ENCODE measurements around the gene CCDC50. TPM values are rescaled to one million over a fixed set of nuclear protein-coding genes. Genes with fewer than 3 reads are reported as not detected.

The CCDC50 gene
- total RNA-seq, 1 donor from 2014 or later: 24.0 TPM

- H3K36me3 ChIP-seq (ENCODE audit: control insufficient read depth in 3 of 3, insufficient read depth in 3 of 3, low read length in 3 of 3): no peaks in the 10 kb centered on the region
- H3K9ac ChIP-seq (ENCODE audit: low read depth in 1 of 3, low read length in 3 of 3): no peak overlapping the region
- H3K9me3 ChIP-seq (ENCODE audit: control insufficient read depth in 3 of 3, low read length in 3 of 3): no peaks in the 10 kb centered on the region
- H3K4me1 ChIP-seq (ENCODE audit: control insufficient read depth in 3 of 3, insufficient read depth in 3 of 3, low read length in 3 of 3): no peaks in the 10 kb centered on the region
- no peak overlapping the region for H3K4me3 ChIP-seq (ENCODE audit: low read length in 3 of 3)
- H3K27me3 ChIP-seq (ENCODE audit: control insufficient read depth in 3 of 3, insufficient read depth in 3 of 3, low read length in 3 of 3): no peaks in the 10 kb centered on the region
- no peak overlapping the region for H3K27ac ChIP-seq (ENCODE audit: low read depth, low read length)
Observed at GRCh38 chr3:191409791-191410359, 80.7 kb downstream of the CCDC50 start.

- H3K4me3 ChIP-seq (ENCODE audit: low read length in 3 of 3): no peak overlapping the region
- no peak overlapping the region for H3K27ac ChIP-seq (ENCODE audit: low read depth, low read length)
- no peaks in the 10 kb centered on the region for H3K9me3 ChIP-seq (ENCODE audit: control insufficient read depth in 3 of 3, low read length in 3 of 3)
- H3K36me3 ChIP-seq (ENCODE audit: control insufficient read depth in 3 of 3, insufficient read depth in 3 of 3, low read length in 3 of 3): no peaks in the 10 kb centered on the region
- H3K4me1 ChIP-seq (ENCODE audit: control insufficient read depth in 3 of 3, insufficient read depth in 3 of 3, low read length in 3 of 3): no peaks in the 10 kb centered on the region
- no peaks in the 10 kb centered on the region for H3K27me3 ChIP-seq (ENCODE audit: control insufficient read depth in 3 of 3, insufficient read depth in 3 of 3, low read length in 3 of 3)
- H3K9ac ChIP-seq (ENCODE audit: low read depth in 1 of 3, low read length in 3 of 3): no peak overlapping the region
Observed at GRCh38 chr3:191412759-191413158, 83.6 kb downstream of the CCDC50 start.

- no peak overlapping the region for H3K27ac ChIP-seq (ENCODE audit: low read depth, low read length)
- H3K9ac ChIP-seq (ENCODE audit: low read depth in 1 of 3, low read length in 3 of 3): no peak overlapping the region
- H3K4me3 ChIP-seq (ENCODE audit: low read length in 3 of 3): no peak overlapping the region
- H3K4me1 ChIP-seq (ENCODE audit: control insufficient read depth in 3 of 3, insufficient read depth in 3 of 3, low read length in 3 of 3): no peaks in the 10 kb centered on the region
- H3K27me3 ChIP-seq (ENCODE audit: control insufficient read depth in 3 of 3, insufficient read depth in 3 of 3, low read length in 3 of 3): no peaks in the 10 kb centered on the region
- H3K36me3 ChIP-seq (ENCODE audit: control insufficient read depth in 3 of 3, insufficient read depth in 3 of 3, low read length in 3 of 3): no peaks in the 10 kb centered on the region
- H3K9me3 ChIP-seq (ENCODE audit: control insufficient read depth in 3 of 3, low read length in 3 of 3): no peaks in the 10 kb centered on the region
Observed at GRCh38 chr3:191414286-191414685, 85.1 kb downstream of the CCDC50 start.

- Histone ChIP-seq H3K4me3 (ENCODE audit: low read length in 3 of 3) (no peak overlapping the region), H3K9me3 (ENCODE audit: control insufficient read depth in 3 of 3, low read length in 3 of 3) (no peaks in the 10 kb centered on the region), H3K27ac (ENCODE audit: low read depth, low read length) (no peak overlapping the region), H3K27me3 (ENCODE audit: control insufficient read depth in 3 of 3, insufficient read depth in 3 of 3, low read length in 3 of 3) (no peaks in the 10 kb centered on the region), H3K36me3 (ENCODE audit: control insufficient read depth in 3 of 3, insufficient read depth in 3 of 3, low read length in 3 of 3) (no peaks in the 10 kb centered on the region), H3K4me1 (ENCODE audit: control insufficient read depth in 3 of 3, insufficient read depth in 3 of 3, low read length in 3 of 3) (no peaks in the 10 kb centered on the region), H3K9ac (ENCODE audit: low read depth in 1 of 3, low read length in 3 of 3) (no peak overlapping the region)
Observed at GRCh38 chr3:191414732-191415131, 85.5 kb downstream of the CCDC50 start.

- no peak overlapping the region for H3K27ac ChIP-seq (ENCODE audit: low read depth, low read length)
- peaks cover 0 to 2% (median 0%) of the 10 kb centered on the region in 3 donors for H3K27me3 ChIP-seq (ENCODE audit: control insufficient read depth in 3 of 3, insufficient read depth in 3 of 3, low read length in 3 of 3)
- no peaks in the 10 kb centered on the region for H3K36me3 ChIP-seq (ENCODE audit: control insufficient read depth in 3 of 3, insufficient read depth in 3 of 3, low read length in 3 of 3)
- H3K9me3 ChIP-seq (ENCODE audit: control insufficient read depth in 3 of 3, low read length in 3 of 3): no peaks in the 10 kb centered on the region
- no peak overlapping the region for H3K4me3 ChIP-seq (ENCODE audit: low read length in 3 of 3)
- no peaks in the 10 kb centered on the region for H3K4me1 ChIP-seq (ENCODE audit: control insufficient read depth in 3 of 3, insufficient read depth in 3 of 3, low read length in 3 of 3)
- H3K9ac ChIP-seq (ENCODE audit: low read depth in 1 of 3, low read length in 3 of 3): no peak overlapping the region
Observed at GRCh38 chr3:191415566-191415965, 86.4 kb downstream of the CCDC50 start.

- Histone ChIP-seq H3K27ac (ENCODE audit: low read depth, low read length) (no peak overlapping the region), H3K9me3 (ENCODE audit: control insufficient read depth in 3 of 3, low read length in 3 of 3) (no peaks in the 10 kb centered on the region), H3K36me3 (ENCODE audit: control insufficient read depth in 3 of 3, insufficient read depth in 3 of 3, low read length in 3 of 3) (no peaks in the 10 kb centered on the region), H3K9ac (ENCODE audit: low read depth in 1 of 3, low read length in 3 of 3) (no peak overlapping the region), H3K4me3 (ENCODE audit: low read length in 3 of 3) (no peak overlapping the region), H3K27me3 (ENCODE audit: control insufficient read depth in 3 of 3, insufficient read depth in 3 of 3, low read length in 3 of 3) (peaks cover 0 to 2% (median 0%) of the 10 kb centered on the region in 3 donors), H3K4me1 (ENCODE audit: control insufficient read depth in 3 of 3, insufficient read depth in 3 of 3, low read length in 3 of 3) (no peaks in the 10 kb centered on the region)
Observed at GRCh38 chr3:191417457-191417729, 88.2 kb downstream of the CCDC50 start.

- H3K9ac ChIP-seq (ENCODE audit: low read depth in 1 of 3, low read length in 3 of 3): no peak overlapping the region
- no peak overlapping the region for H3K4me3 ChIP-seq (ENCODE audit: low read length in 3 of 3)
- peaks cover 0 to 2% (median 0%) of the 10 kb centered on the region in 3 donors for H3K27me3 ChIP-seq (ENCODE audit: control insufficient read depth in 3 of 3, insufficient read depth in 3 of 3, low read length in 3 of 3)
- no peaks in the 10 kb centered on the region for H3K4me1 ChIP-seq (ENCODE audit: control insufficient read depth in 3 of 3, insufficient read depth in 3 of 3, low read length in 3 of 3)
- H3K36me3 ChIP-seq (ENCODE audit: control insufficient read depth in 3 of 3, insufficient read depth in 3 of 3, low read length in 3 of 3): no peaks in the 10 kb centered on the region
- H3K27ac ChIP-seq (ENCODE audit: low read depth, low read length): no peak overlapping the region
- H3K9me3 ChIP-seq (ENCODE audit: control insufficient read depth in 3 of 3, low read length in 3 of 3): no peaks in the 10 kb centered on the region
Observed at GRCh38 chr3:191420771-191421170, 91.6 kb downstream of the CCDC50 start.

GRCh38 chr3:191424881-191425280 lies 95.7 kb downstream of the CCDC50 start:
- no peak overlapping the region for H3K4me3 ChIP-seq (ENCODE audit: low read length in 3 of 3)

GRCh38 chr3:191425322-191425734 lies 96.1 kb downstream of the CCDC50 start:
- no peak overlapping the region for H3K4me3 ChIP-seq (ENCODE audit: low read length in 3 of 3)
- H3K36me3 ChIP-seq (ENCODE audit: control insufficient read depth in 3 of 3, insufficient read depth in 3 of 3, low read length in 3 of 3): no peaks in the 10 kb centered on the region
- H3K9ac ChIP-seq (ENCODE audit: low read depth in 1 of 3, low read length in 3 of 3): no peak overlapping the region
- no peaks in the 10 kb centered on the region for H3K4me1 ChIP-seq (ENCODE audit: control insufficient read depth in 3 of 3, insufficient read depth in 3 of 3, low read length in 3 of 3)
- H3K27me3 ChIP-seq (ENCODE audit: control insufficient read depth in 3 of 3, insufficient read depth in 3 of 3, low read length in 3 of 3): peaks cover 0 to 2% (median 0%) of the 10 kb centered on the region in 3 donors
- no peak overlapping the region for H3K27ac ChIP-seq (ENCODE audit: low read depth, low read length)
- H3K9me3 ChIP-seq (ENCODE audit: control insufficient read depth in 3 of 3, low read length in 3 of 3): no peaks in the 10 kb centered on the region

More at GRCh38 chr3:191424881-191425280, 95.7 kb downstream of the CCDC50 start:
- Histone ChIP-seq H3K9me3 (ENCODE audit: control insufficient read depth in 3 of 3, low read length in 3 of 3) (no peaks in the 10 kb centered on the region), H3K9ac (ENCODE audit: low read depth in 1 of 3, low read length in 3 of 3) (no peak overlapping the region), H3K4me1 (ENCODE audit: control insufficient read depth in 3 of 3, insufficient read depth in 3 of 3, low read length in 3 of 3) (no peaks in the 10 kb centered on the region), H3K36me3 (ENCODE audit: control insufficient read depth in 3 of 3, insufficient read depth in 3 of 3, low read length in 3 of 3) (no peaks in the 10 kb centered on the region), H3K27me3 (ENCODE audit: control insufficient read depth in 3 of 3, insufficient read depth in 3 of 3, low read length in 3 of 3) (peaks cover 0 to 2% (median 0%) of the 10 kb centered on the region in 3 donors), H3K27ac (ENCODE audit: low read depth, low read length) (no peak overlapping the region)

- Histone ChIP-seq H3K4me1 (ENCODE audit: control insufficient read depth in 3 of 3, insufficient read depth in 3 of 3, low read length in 3 of 3) (no peaks in the 10 kb centered on the region), H3K27me3 (ENCODE audit: control insufficient read depth in 3 of 3, insufficient read depth in 3 of 3, low read length in 3 of 3) (no peaks in the 10 kb centered on the region), H3K9me3 (ENCODE audit: control insufficient read depth in 3 of 3, low read length in 3 of 3) (no peaks in the 10 kb centered on the region), H3K4me3 (ENCODE audit: low read length in 3 of 3) (no peak overlapping the region), H3K36me3 (ENCODE audit: control insufficient read depth in 3 of 3, insufficient read depth in 3 of 3, low read length in 3 of 3) (no peaks in the 10 kb centered on the region), H3K9ac (ENCODE audit: low read depth in 1 of 3, low read length in 3 of 3) (no peak overlapping the region), H3K27ac (ENCODE audit: low read depth, low read length) (no peak overlapping the region)
Observed at GRCh38 chr3:191426311-191426710, 97.1 kb downstream of the CCDC50 start.

GRCh38 chr3:191428177-191428576 lies 99.0 kb downstream of the CCDC50 start:
- H3K36me3 ChIP-seq (ENCODE audit: control insufficient read depth in 3 of 3, insufficient read depth in 3 of 3, low read length in 3 of 3): no peaks in the 10 kb centered on the region
- no peaks in the 10 kb centered on the region for H3K4me1 ChIP-seq (ENCODE audit: control insufficient read depth in 3 of 3, insufficient read depth in 3 of 3, low read length in 3 of 3)
- no peak overlapping the region for H3K27ac ChIP-seq (ENCODE audit: low read depth, low read length)
- H3K27me3 ChIP-seq (ENCODE audit: control insufficient read depth in 3 of 3, insufficient read depth in 3 of 3, low read length in 3 of 3): no peaks in the 10 kb centered on the region
- no peaks in the 10 kb centered on the region for H3K9me3 ChIP-seq (ENCODE audit: control insufficient read depth in 3 of 3, low read length in 3 of 3)
- H3K9ac ChIP-seq (ENCODE audit: low read depth in 1 of 3, low read length in 3 of 3): no peak overlapping the region
- no peak overlapping the region for H3K4me3 ChIP-seq (ENCODE audit: low read length in 3 of 3)

Data from skeletal muscle tissue (tissue), 4 donors.